GM12892 (cell line): ENCODE measurements around the gene MIS12.

ENCODE experiments used
- POLR2AphosphoS5 ChIP-seq: IDR thresholded peaks from 2 replicates; pipeline ENCODE4 v1.6.1; 2011; ENCODE audit warnings: low read depth, low read length, control low read depth
- TAF1 ChIP-seq: IDR thresholded peaks from 2 replicates; pipeline ENCODE4 v1.6.1; 2011; ENCODE audit warnings: low read depth, mild to moderate bottlenecking, control low read depth, low read length, borderline replicate concordance

DNA sequence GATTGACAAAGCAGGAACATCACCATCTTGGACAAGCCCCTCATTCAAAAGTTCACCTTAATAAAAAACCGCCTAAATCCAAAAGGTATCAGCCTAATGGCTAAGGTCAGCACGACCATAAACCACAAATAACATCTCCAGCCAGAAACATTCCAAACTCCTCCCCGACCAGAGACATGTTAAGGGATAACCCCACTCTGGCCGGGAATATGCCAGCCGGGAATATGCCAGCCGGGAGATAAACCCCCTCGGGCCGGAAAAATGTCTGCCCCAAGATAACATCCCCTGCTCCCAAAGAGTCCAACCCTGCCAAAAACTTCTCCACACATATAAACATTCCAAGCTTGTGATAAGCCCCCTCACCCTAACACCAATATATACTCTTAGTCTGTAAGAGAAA lies 18.9 kb upstream of the MIS12 start:
- TF ChIP-seq POLR2AphosphoS5 (no peak), TAF1 (no peak)
